ENCODE data around the gene PLPP3.
"Not testable (repeated sequence)": the region's sequence is repeated elsewhere in the genome, so short reads cannot be mapped to it uniquely, and the experiment has no call there.

The PLPP3 gene
- 0 reads per million in 2 experiments for total RNA-seq

DNA sequence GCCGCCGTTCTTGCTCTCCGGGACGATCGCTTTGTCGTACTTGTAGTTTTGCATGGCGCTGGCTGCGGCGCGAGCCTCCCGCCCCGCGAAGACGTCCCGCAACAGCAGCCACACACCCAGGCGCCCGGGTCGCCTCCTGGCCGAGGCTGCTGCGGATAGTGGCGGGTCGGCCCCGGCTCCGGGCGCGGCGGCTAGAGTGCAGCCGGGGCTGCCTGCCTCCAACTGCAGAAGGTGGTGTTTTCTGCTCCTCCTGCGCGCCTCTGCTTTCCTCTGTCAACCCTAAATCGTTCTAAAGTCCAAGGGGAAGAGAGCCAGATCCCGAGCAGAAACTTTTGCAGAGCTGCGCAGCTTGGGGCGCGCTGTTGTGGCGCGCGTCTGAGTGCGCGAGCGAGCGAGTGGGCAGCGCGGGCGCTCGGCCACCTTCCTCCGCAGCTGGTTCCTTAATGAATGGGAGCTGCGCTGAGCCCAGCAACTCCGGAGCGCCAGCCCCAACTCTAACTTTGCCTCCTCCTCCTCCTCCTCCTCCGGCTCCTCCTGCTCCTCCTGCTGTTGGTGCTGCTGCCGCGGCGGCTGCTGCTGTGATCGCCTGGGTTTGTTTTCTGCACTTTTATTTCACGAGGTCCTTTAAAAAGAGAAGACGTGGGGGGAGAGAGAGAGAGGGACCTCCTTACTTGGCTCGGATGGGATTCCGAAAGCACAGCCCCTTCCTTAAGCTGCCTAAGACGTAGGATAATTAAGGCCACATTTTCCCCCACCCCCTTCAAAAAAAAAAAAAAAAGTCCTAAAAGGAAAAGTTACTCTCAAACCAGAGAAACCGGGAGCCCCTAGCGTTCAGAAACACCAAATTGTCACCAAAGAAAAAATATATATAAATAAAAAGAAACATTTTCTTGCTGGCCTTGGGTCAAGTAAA, at the start of gene PLPP3:
Gene PLPP3 (minus strand): TSS at position 601 of the 913 bp plus-strand sequence. CDS start 547 bp downstream, at position 54.
- no peak for DNase-seq (ENCODE audit: low read depth)

- no peak for DNase-seq (ENCODE audit: low read depth)
These were observed 48.3 kb upstream of the PLPP3 start for GRCh38 chr1:56627636-56628039.

GRCh38 chr1:56627019-56627635, 47.8 kb upstream of the PLPP3 start:
- no peak for DNase-seq (ENCODE audit: low read depth)

- DNase-seq (ENCODE audit: low read depth): no peak
These were observed 47.2 kb upstream of the PLPP3 start for GRCh38 chr1:56626546-56626945.

GRCh38 chr1:56625819-56626440, 46.6 kb upstream of the PLPP3 start:
- no peak for DNase-seq (ENCODE audit: low read depth)

DNA sequence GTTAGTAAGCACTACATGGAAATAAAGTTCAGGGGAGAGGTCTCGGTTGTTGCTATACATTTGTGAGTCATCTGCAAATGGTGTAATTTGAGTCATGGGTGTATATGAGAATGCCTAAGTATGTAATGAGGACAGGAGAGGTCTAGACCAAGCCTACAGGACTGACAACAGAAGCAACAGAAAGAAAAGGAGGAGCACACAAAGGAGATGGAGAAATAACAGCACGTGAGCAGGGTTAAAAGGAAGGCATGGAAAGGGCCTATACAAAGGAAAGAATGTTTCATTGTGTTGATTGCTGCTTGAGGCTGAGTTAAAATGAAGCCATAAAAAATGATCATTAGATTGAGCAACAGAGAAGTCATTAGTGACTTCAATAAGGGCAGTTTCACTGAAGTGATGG, 37.8 kb upstream of the PLPP3 start:
- no peak for DNase-seq (ENCODE audit: low read depth)

GRCh38 chr1:56610770-56611169, 31.4 kb upstream of the PLPP3 start:
- DNase-seq (ENCODE audit: low read depth): not testable (repeated sequence)

DNA sequence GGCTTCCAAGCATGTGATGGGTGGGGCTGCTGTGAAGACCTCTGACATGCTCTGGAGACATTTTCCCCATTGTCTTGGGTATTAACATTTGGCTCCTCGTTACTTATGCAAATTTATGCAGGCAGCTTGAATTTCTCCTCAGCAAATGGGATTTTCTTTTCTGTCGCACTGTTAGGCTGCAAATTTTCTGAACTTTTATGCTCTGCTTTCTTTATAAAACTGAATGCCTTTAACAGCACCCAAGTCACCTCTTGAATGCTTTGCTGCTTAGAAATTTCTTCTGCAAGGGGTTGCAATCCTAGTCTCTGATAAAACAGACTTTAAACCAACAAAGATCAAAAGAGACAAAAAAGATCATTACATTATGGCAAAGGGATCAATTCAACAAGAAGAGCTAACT, 30.7 kb upstream of the PLPP3 start:
- DNase-seq (ENCODE audit: low read depth): not testable (repeated sequence)

DNA sequence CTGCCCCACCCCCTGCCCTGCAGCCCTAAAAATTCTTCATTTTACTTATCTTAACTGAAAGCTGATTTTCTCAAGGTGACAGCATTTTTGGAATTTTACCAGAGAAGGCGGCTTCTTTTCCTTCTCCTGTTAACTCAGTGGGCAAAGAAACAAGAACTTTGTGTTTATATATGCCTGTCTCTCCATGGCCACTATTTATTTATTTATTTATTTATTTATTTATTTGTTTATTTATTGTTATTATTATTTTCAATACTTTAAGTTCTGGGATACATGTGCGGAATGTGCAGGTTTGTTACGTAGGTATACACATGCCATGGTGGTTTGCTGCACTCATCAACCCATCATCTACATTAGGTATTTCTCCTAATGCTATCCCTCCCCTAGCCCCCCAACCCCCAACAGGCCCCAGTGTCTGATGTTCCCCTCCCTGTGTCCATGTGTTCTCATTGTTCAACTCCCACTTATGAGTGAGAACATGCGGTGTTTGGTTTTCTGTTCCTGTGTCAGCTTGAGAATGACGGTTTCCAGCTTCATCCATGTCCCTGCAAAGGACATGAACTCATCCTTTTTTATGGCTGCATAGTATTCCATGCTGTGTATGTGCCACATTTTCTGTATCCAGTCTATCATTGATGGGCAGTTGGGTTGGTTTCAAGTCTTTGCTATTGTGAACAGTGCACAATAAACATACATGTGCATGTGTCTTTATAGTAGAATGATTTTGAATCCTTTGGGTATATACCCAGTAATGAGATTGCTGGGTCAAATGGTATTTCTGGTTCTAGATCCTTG, 16.2 kb upstream of the PLPP3 start:
- not testable (repeated sequence) for DNase-seq (ENCODE audit: low read depth)

DNA sequence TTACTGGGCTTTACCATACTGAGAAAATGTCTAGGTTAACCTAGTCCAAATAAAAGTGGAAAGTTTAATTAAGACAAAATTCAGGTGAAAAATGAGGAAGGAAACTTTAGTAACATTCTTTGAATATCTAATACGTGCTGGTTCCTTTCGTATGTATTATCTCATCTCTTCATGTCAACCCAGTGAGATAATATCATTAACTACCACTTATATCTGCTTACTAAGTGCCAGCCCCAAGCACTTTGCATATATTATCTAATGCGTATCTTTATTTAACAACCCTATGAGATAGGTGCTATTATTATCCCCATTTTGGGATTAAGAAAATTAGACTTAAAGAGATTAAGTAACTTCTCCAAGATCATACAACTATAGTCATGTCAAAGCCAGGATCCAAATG, 12.5 kb upstream of the PLPP3 start:
- DNase-seq (ENCODE audit: low read depth): no peak

DNA sequence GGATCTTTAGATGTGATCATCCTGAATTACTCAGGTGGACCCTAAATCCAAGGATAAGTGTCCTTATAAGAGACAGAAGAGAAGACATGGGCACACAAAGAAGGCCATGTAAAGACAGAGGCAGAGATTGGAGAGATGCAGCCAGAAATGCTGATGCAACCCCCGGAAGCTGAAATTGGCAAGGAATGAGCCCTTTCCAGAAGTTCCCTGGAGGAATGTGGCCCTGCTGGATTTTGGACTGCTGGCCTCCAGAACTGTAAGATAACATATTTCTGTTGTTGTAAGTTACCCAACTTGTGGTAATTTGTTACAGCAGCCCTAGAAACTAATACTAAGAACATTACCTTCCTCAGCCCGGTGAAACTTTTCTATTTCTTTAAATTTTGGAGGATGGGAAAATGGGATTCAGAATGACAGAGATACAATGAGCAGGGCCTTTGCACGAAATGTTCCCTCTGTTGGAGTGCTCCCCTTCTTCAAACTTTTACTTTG, 11.2 kb upstream of the PLPP3 start:
- no peak for DNase-seq (ENCODE audit: low read depth)

DNA sequence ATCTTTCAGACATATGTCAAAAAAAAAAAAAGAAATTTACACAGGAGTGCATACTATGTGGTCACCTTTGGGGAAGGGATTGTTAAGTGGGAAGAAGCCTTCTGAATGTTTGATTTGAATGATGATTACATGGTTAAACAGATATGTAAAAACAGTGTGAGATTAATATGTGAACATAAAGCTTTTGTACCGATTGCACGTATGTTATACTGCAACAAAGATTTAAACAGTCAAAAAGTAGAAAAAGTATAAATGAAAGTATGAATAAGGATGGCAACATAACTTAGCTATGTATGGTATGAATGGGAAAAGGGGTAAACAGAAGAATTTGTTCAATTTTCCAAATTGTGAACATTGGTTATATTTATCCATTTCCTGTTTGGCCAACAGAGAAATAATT, 10.0 kb upstream of the PLPP3 start:
- no peak for DNase-seq (ENCODE audit: low read depth)

GRCh38 chr1:56586502-56586901, 7.1 kb upstream of the PLPP3 start:
- DNase-seq (ENCODE audit: low read depth): no peak

DNA sequence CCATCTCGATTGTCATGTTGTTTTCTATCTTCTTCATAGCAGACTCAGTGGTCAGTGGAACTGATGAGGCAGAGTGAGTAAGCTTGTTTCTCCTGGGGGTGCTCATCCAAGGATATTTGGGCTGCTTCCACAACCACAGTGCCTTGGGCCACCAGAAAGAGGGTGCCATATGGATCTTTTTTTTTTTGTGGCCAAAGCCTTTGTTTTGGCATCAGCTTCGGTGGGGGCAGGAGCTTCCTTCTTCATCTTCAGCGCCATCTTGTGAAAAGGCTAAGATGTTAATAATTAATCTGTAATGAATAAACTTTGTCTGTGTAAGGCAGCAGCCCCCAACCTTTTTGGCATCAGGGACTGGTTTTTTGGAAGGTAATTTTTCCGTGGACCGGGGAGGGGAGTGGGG, 6.6 kb upstream of the PLPP3 start:
- DNase-seq (ENCODE audit: low read depth): no peak

DNA sequence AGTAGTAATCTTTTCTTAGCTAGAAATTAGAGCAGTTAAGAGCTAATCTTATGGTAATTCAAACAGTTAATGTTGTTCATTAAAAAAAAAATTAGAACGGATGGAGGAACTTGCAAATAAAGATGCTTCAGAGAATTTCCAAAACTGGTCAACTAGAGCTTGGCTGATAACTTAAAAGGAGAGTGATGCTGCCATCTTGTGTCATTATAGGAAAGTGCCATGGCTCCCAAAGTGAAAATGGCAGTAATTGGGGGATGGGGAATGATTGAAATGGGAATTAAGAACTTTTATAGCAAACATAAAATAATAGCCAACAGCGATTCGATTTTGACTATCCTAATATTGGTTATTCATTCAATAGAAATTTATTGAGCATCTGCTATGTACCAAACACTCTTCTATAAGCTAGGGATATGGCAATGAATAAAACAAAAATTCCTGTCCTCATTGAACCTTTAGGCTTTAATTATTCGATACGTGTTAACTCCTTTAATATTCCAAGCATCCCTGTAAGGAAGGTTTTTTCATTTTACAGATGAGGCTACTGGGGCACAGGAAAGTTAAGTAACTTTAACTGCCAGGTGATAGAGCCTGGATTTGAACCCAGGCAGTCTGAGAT, 5.7 kb upstream of the PLPP3 start:
- no peak for DNase-seq (ENCODE audit: low read depth)

GRCh38 chr1:56583957-56584468, 4.7 kb upstream of the PLPP3 start:
- DNase-seq (ENCODE audit: low read depth): no peak

DNA sequence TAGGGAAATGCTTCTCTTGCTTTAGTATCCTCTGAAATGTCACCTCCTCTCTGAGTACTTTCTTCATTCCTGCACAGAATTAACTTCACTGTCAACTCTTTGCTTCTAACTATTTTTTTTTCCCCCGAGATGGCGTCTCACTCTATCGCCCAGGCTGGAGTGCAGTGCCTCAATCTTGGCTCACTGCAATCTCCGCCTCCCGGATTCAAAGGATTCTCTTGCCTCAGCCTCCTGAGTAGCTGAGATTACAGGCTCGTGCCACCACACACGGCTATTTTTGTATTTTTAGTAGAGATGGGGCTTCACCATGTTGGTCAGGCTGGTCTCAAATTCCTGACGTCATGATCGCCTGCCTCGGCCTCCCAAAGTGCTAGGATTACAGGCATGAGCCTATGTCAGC, 1.4 kb upstream of the PLPP3 start:
- no peak for DNase-seq (ENCODE audit: low read depth)

DNA sequence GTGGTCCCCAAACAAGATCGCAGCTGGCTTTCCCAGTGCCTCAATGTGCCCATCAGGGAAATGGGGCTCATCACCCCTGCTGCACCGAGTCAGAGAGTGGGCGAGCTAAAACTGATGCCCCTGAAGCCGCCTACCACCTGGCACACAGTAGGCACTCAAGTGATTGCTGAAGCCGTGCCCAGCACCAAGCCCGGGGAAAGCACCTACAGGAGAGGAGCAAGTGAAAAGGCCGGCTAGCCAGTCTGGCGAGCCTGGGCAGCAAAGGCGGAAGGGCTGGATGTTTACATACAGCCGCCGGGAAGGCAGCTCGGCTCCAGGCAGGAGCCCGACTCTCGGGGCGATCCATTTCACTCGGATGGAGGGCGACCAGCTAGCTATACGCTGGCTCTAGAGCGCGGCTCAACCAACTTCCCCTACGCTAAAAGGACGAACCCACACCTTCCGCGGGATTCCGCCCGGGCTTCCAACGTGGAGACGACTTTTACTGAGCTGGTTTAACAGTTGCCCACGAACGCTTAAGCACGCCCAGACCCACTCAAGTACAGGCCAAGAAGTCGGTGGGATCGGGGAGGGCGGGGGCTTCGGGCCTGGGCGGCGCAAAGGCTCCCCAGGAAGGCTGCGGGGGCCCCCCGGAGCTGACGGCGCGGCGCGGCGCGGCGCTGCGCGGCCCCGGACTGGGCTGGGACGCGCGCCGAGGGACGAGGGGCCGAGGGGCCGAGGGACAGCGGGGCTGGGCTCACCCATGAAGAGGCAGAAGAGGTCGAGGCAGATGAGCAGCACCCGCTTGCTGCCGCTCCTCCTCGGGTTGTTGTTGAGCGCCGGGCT, 1.0 kb downstream of the PLPP3 start:
- DNase-seq (ENCODE audit: low read depth): no peak

GRCh38 chr1:56577406-56578137, 1.8 kb downstream of the PLPP3 start:
- no peak for DNase-seq (ENCODE audit: low read depth)
